ENCODE measurements around the gene COX19.
"Not testable (repeated sequence)": the region's sequence is repeated elsewhere in the genome, so short reads cannot be mapped to it uniquely, and the experiment has no call there.

Gene COX19

GRCh38 chr7:939843-940242 lies 35.5 kb downstream of the COX19 start:
- no peak for DNase-seq

- no peak for DNase-seq
Observed at GRCh38 chr7:938546-939185, 36.7 kb downstream of the COX19 start.

GRCh38 chr7:937856-938484 lies 37.4 kb downstream of the COX19 start:
- DNase-seq: no peak

- peak; percentile 53 for DNase-seq
Observed at GRCh38 chr7:936386-937054, 38.8 kb downstream of the COX19 start.

GRCh38 chr7:935874-936385 lies 39.4 kb downstream of the COX19 start:
- no peak for DNase-seq

GRCh38 chr7:935164-935873 lies 40.0 kb downstream of the COX19 start:
- no peak for DNase-seq

GRCh38 chr7:934469-935163 lies 40.7 kb downstream of the COX19 start:
- DNase-seq: no peak

GRCh38 chr7:932651-932975 lies 42.7 kb downstream of the COX19 start:
- DNase-seq: no peak

GRCh38 chr7:931871-932650 lies 43.3 kb downstream of the COX19 start:
- DNase-seq: no peak

GRCh38 chr7:930975-931758 lies 44.2 kb downstream of the COX19 start:
- no peak for DNase-seq

GRCh38 chr7:929311-929711 lies 46.0 kb downstream of the COX19 start:
- DNase-seq: no peak

GRCh38 chr7:927031-927671 lies 48.2 kb downstream of the COX19 start:
- DNase-seq: no peak

- DNase-seq: no peak
Observed at GRCh38 chr7:926061-927030, 49.0 kb downstream of the COX19 start.

- peak; percentile 81 for DNase-seq
Observed at GRCh38 chr7:925601-926000, 49.7 kb downstream of the COX19 start.

GRCh38 chr7:924541-925231 lies 50.7 kb downstream of the COX19 start:
- peak; percentile 60 for DNase-seq

GRCh38 chr7:924042-924441 lies 51.3 kb downstream of the COX19 start:
- not testable (repeated sequence) for DNase-seq

- peak; percentile 95 for DNase-seq
Observed at GRCh38 chr7:923108-924041, 52.0 kb downstream of the COX19 start.

All from CD4-positive, alpha-beta T cell treated with Interleukin-4 for 4 hours (primary cell).